ENCODE results near the gene TMEM221.

TMEM221 gene

GRCh38 chr19:17406046-17406886 lies 42.2 kb downstream of the TMEM221 start:
- H3K27me3 Mint-ChIP-seq: no peaks in the 10 kb centered on the region
- peak overlapping the region; percentile 92 for H3K4me3 Mint-ChIP-seq
- H3K27ac Mint-ChIP-seq: peak overlapping the region; percentile 90
- H3K9me3 Mint-ChIP-seq (ENCODE audit: low read depth): no peaks in the 10 kb centered on the region
- H3K4me1 Mint-ChIP-seq (ENCODE audit: low read depth): peaks cover 29% of the 10 kb centered on the region
- H3K36me3 Mint-ChIP-seq: no peaks in the 10 kb centered on the region

- Mint-ChIP-seq H3K27me3 (no peaks in the 10 kb centered on the region), H3K36me3 (no peaks in the 10 kb centered on the region), H3K27ac (peak within 1 kb of the TSS; percentile 90), H3K4me1 (ENCODE audit: low read depth) (peaks cover 29% of the 10 kb centered on the region), H3K4me3 (peak within 1 kb of the TSS; percentile 92), H3K9me3 (ENCODE audit: low read depth) (no peaks in the 10 kb centered on the region)
These were observed 43.0 kb downstream of the TMEM221 start, which contains the start of gene BST2 for GRCh38 chr19:17405250-17406045. BST2 (minus strand) TSS chr19:17405630; CDS start chr19:17405575, 55 bp downstream.

GRCh38 chr19:17404621-17405249 lies 43.7 kb downstream of the TMEM221 start:
- Mint-ChIP-seq H3K36me3 (no peaks in the 10 kb centered on the region), H3K4me1 (ENCODE audit: low read depth) (peaks cover 29% of the 10 kb centered on the region), H3K4me3 (peak overlapping the region; percentile 92), H3K9me3 (ENCODE audit: low read depth) (no peaks in the 10 kb centered on the region), H3K27me3 (no peaks in the 10 kb centered on the region), H3K27ac (peak overlapping the region; percentile 90)

- Mint-ChIP-seq H3K4me3 (peak overlapping the region; percentile 92), H3K4me1 (ENCODE audit: low read depth) (peaks cover 29% of the 10 kb centered on the region), H3K27ac (peak overlapping the region; percentile 90), H3K36me3 (no peaks in the 10 kb centered on the region), H3K27me3 (no peaks in the 10 kb centered on the region), H3K9me3 (ENCODE audit: low read depth) (no peaks in the 10 kb centered on the region)
These were observed 44.5 kb downstream of the TMEM221 start for GRCh38 chr19:17404015-17404414.

- H3K4me3 Mint-ChIP-seq: peak overlapping the region; percentile 92
- H3K27me3 Mint-ChIP-seq: no peaks in the 10 kb centered on the region
- peak overlapping the region; percentile 90 for H3K27ac Mint-ChIP-seq
- H3K4me1 Mint-ChIP-seq (ENCODE audit: low read depth): peaks cover 28% of the 10 kb centered on the region
- H3K9me3 Mint-ChIP-seq (ENCODE audit: low read depth): no peaks in the 10 kb centered on the region
- no peaks in the 10 kb centered on the region for H3K36me3 Mint-ChIP-seq
These were observed 45.2 kb downstream of the TMEM221 start for GRCh38 chr19:17402982-17403855.

- Mint-ChIP-seq H3K4me1 (ENCODE audit: low read depth) (peaks cover 14% of the 10 kb centered on the region), H3K27ac (no peak overlapping the region)
These were observed 46.8 kb downstream of the TMEM221 start for GRCh38 chr19:17401628-17402027.

GRCh38 chr19:17398902-17399527 lies 49.5 kb downstream of the TMEM221 start:
- Mint-ChIP-seq H3K4me3 (no peak overlapping the region), H3K9me3 (ENCODE audit: low read depth) (no peaks in the 10 kb centered on the region), H3K27ac (peak overlapping the region; percentile 46), H3K36me3 (no peaks in the 10 kb centered on the region), H3K4me1 (ENCODE audit: low read depth) (peaks cover 9% of the 10 kb centered on the region), H3K27me3 (no peaks in the 10 kb centered on the region)

More at GRCh38 chr19:17401628-17402027, 46.8 kb downstream of the TMEM221 start:
- Mint-ChIP-seq H3K36me3 (no peaks in the 10 kb centered on the region), H3K9me3 (ENCODE audit: low read depth) (no peaks in the 10 kb centered on the region), H3K4me3 (no peak overlapping the region), H3K27me3 (no peaks in the 10 kb centered on the region)

- Mint-ChIP-seq H3K4me1 (ENCODE audit: low read depth) (peaks cover 19% of the 10 kb centered on the region), H3K27ac (peak overlapping the region; percentile 62), H3K4me3 (peak overlapping the region; percentile 10), H3K9me3 (ENCODE audit: low read depth) (no peaks in the 10 kb centered on the region), H3K36me3 (no peaks in the 10 kb centered on the region), H3K27me3 (no peaks in the 10 kb centered on the region)
These were observed 53.5 kb downstream of the TMEM221 start for GRCh38 chr19:17394891-17395415.

GRCh38 chr19:17393914-17394313 lies 54.6 kb downstream of the TMEM221 start, which contains the start of gene CCDC194:
CCDC194 (minus strand) TSS chr19:17394196; CDS start chr19:17394158, 38 bp downstream.
- peaks cover 3% of the 10 kb centered on the region for H3K9me3 Mint-ChIP-seq (ENCODE audit: low read depth)
- H3K27me3 Mint-ChIP-seq: no peaks in the 10 kb centered on the region
- peak within 1 kb of the TSS; percentile 10 for H3K4me3 Mint-ChIP-seq
- no peak within 1 kb of the TSS for H3K27ac Mint-ChIP-seq
- peaks cover 19% of the 10 kb centered on the region for H3K4me1 Mint-ChIP-seq (ENCODE audit: low read depth)
- no peaks in the 10 kb centered on the region for H3K36me3 Mint-ChIP-seq

- no peaks in the 10 kb centered on the region for H3K27me3 Mint-ChIP-seq
- H3K27ac Mint-ChIP-seq: no peak overlapping the region
- peaks cover 19% of the 10 kb centered on the region for H3K4me1 Mint-ChIP-seq (ENCODE audit: low read depth)
- H3K4me3 Mint-ChIP-seq: no peak overlapping the region
- H3K36me3 Mint-ChIP-seq: no peaks in the 10 kb centered on the region
- H3K9me3 Mint-ChIP-seq (ENCODE audit: low read depth): peaks cover 3% of the 10 kb centered on the region
These were observed 55.5 kb downstream of the TMEM221 start for GRCh38 chr19:17393002-17393401.

GRCh38 chr19:17391371-17392151 lies 56.9 kb downstream of the TMEM221 start:
- H3K27me3 Mint-ChIP-seq: no peaks in the 10 kb centered on the region
- H3K36me3 Mint-ChIP-seq: no peaks in the 10 kb centered on the region
- no peak overlapping the region for H3K27ac Mint-ChIP-seq
- H3K9me3 Mint-ChIP-seq (ENCODE audit: low read depth): peaks cover 3% of the 10 kb centered on the region
- H3K4me1 Mint-ChIP-seq (ENCODE audit: low read depth): peaks cover 19% of the 10 kb centered on the region
- H3K4me3 Mint-ChIP-seq: peak overlapping the region; percentile 72

GRCh38 chr19:17390665-17391370 lies 57.6 kb downstream of the TMEM221 start:
- no peaks in the 10 kb centered on the region for H3K27me3 Mint-ChIP-seq
- H3K9me3 Mint-ChIP-seq (ENCODE audit: low read depth): peaks cover 3% of the 10 kb centered on the region
- peaks cover 19% of the 10 kb centered on the region for H3K4me1 Mint-ChIP-seq (ENCODE audit: low read depth)
- H3K27ac Mint-ChIP-seq: no peak overlapping the region
- H3K36me3 Mint-ChIP-seq: no peaks in the 10 kb centered on the region
- peak overlapping the region; percentile 91 for H3K4me3 Mint-ChIP-seq
